Activated CD8-positive, alpha-beta memory T cell treated with anti-CD3 and anti-CD28 coated beads, Interleukin-2, amount 10 ng/mL, durations not matched to agents 7 days and 5 days (primary cell): ENCODE measurements around the gene RAE1. TPM values are rescaled to one million over a fixed set of nuclear protein-coding genes. Genes with fewer than 3 reads are reported as not detected.
A peak's percentile ranks its signal among the peaks of the same experiment; 100 is the strongest.
"Not testable (repeated sequence)": the region's sequence is repeated elsewhere in the genome, so short reads cannot be mapped to it uniquely, and the experiment has no call there.

ENCODE experiments used
- ATAC-seq: fragments of 150-1000 bp; cut with Tn5 transposase; one replicate; pipeline ENCODE4 v1.10.0; 2021; ENCODE audit warnings: moderate library complexity
- CTCF ChIA-PET: fragments of 350-600 bp; sonication (Branson Sonifier 250); formaldehyde crosslinking; loops from one replicate; lab custom pipeline; 2021; ENCODE audit warnings: antibody characterized with exemption; lab: Charles Lee
- DNase-seq: peaks from one replicate; pipeline ENCODE4 v3.0.0-alpha.2; 2020
- H3K27ac Mint-ChIP-seq: one replicate; pipeline ENCODE4 v1.8.0; 2021; ENCODE audit warnings: mild to moderate bottlenecking, mixed read lengths
- H3K27me3 Mint-ChIP-seq: one replicate; pipeline ENCODE4 v1.8.0; 2021; ENCODE audit warnings: mixed read lengths
- H3K36me3 Mint-ChIP-seq: one replicate; pipeline ENCODE4 v1.8.0; 2021; ENCODE audit warnings: mild to moderate bottlenecking, mixed read lengths
- H3K4me1 Mint-ChIP-seq: one replicate; pipeline ENCODE4 v1.8.0; 2021; ENCODE audit warnings: mixed read lengths
- H3K4me3 Mint-ChIP-seq: one replicate; pipeline ENCODE4 v1.8.0; 2021; ENCODE audit warnings: mild to moderate bottlenecking, moderate library complexity, mixed read lengths
- H3K9me3 Mint-ChIP-seq: one replicate; pipeline ENCODE4 v1.8.0; 2022; ENCODE audit warnings: low read depth, mixed read lengths
- total RNA-seq, 2 experiments: library from RNA; stranded (reverse); gene quantifications; one replicate each; pipeline ENCODE4 v1.2.3, GENCODE V29; 2021

The RAE1 gene
- total RNA-seq, 2 experiments from 2014 or later = 31.4 to 37.5 TPM

DNA sequence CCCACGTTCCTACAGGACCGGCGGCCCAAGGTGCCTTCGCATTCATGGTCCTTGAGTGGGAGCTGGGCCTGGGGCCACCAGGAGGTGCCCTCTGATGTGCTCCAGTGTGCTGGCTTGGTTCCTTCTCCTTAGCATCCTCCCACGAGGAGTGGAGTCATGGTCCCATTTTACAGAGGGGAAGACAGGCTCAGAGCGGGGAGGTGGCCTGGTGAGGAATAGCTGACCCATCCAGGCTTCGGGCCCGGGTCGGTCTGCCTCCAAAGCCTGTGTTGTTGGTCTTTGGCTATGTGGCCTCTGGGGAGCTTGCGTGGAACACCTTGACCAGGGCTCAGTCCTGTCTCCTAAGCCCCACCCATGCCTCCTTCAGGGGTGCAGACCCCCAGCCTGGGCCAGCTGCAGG, 62.9 kb downstream of the RAE1 start:
- H3K36me3 Mint-ChIP-seq = no peaks in the 10 kb centered on the region
- peaks cover 10% of the 10 kb centered on the region for H3K27me3 Mint-ChIP-seq
- H3K4me3 Mint-ChIP-seq = no peak overlapping the region
- DNase-seq = no peak
- CTCF ChIA-PET = interaction anchor here (1.5 to 3.5 kb wide), 5 partner anchors 10 to 85 kb away, joined by 5 to 10 read pairs (median 8); no protein-coding TSS in a partner anchor
- H3K9me3 Mint-ChIP-seq = no peaks in the 10 kb centered on the region
- peaks cover 25% of the 10 kb centered on the region for H3K4me1 Mint-ChIP-seq
- ATAC-seq = no peak
- H3K27ac Mint-ChIP-seq = no peak overlapping the region

DNA sequence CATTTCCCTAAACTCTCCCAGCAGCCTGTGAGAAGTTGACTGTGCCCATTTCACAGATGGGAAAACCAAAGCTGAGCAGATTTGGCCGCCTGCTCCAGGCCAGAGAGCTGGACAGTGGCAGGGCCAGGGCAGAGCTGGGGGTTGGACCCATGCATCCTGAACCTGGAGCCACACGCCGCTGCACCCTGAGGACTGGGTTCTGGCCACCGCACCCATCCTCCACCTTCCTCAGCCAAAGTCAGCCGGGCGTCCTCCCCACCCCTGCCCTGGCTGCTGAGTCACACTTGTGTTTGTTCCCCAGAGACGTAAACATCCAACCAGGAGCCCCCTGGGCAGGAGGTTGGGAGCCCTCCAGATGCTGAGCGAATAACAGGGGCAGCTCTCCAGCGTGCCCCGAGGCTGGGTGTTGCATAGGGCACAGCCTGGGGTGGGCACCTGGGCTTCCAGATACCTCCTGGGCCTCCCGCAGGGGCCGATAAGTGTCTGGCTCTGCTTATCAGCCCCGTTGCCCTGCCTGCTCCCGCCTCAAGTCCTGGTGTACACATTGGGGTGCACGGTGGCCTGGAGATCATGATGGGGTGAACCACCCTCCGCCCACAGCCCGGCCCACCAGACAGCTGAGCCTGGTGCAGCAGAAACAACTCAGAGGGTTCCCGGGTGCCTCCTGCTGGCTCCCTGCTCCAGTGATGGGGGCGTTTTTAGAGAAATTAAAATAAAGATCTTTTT, 64.0 kb downstream of the RAE1 start:
- Mint-ChIP-seq H3K27me3 (peaks cover 13% of the 10 kb centered on the region), H3K4me3 (no peak overlapping the region), H3K4me1 (peaks cover 25% of the 10 kb centered on the region), H3K9me3 (no peaks in the 10 kb centered on the region), H3K27ac (no peak overlapping the region), H3K36me3 (no peaks in the 10 kb centered on the region)
- ATAC-seq (no peak), DNase-seq (no peak)
- CTCF ChIA-PET = interaction anchor here (3.5 kb wide), 1 partner anchor 9 kb away, joined by 10 read pairs; no protein-coding TSS in a partner anchor

GRCh38 chr20:57415771-57416170, 64.7 kb downstream of the RAE1 start:
- DNase-seq = no peak

GRCh38 chr20:57416296-57417022, 65.4 kb downstream of the RAE1 start:
- CTCF ChIA-PET = no interaction called here
- DNase-seq = no peak
- H3K9me3 Mint-ChIP-seq = no peaks in the 10 kb centered on the region
- no peak overlapping the region for H3K4me3 Mint-ChIP-seq
- no peaks in the 10 kb centered on the region for H3K36me3 Mint-ChIP-seq
- ATAC-seq = no peak
- no peak overlapping the region for H3K27ac Mint-ChIP-seq
- H3K4me1 Mint-ChIP-seq = peaks cover 17% of the 10 kb centered on the region
- peaks cover 13% of the 10 kb centered on the region for H3K27me3 Mint-ChIP-seq

More at GRCh38 chr20:57415771-57416170, 64.7 kb downstream of the RAE1 start:
- Mint-ChIP-seq H3K4me1 (peaks cover 24% of the 10 kb centered on the region), H3K27me3 (peaks cover 13% of the 10 kb centered on the region), H3K4me3 (no peak overlapping the region), H3K27ac (no peak overlapping the region), H3K9me3 (no peaks in the 10 kb centered on the region), H3K36me3 (no peaks in the 10 kb centered on the region)
- ATAC-seq = no peak
- CTCF ChIA-PET = no interaction called here

DNA sequence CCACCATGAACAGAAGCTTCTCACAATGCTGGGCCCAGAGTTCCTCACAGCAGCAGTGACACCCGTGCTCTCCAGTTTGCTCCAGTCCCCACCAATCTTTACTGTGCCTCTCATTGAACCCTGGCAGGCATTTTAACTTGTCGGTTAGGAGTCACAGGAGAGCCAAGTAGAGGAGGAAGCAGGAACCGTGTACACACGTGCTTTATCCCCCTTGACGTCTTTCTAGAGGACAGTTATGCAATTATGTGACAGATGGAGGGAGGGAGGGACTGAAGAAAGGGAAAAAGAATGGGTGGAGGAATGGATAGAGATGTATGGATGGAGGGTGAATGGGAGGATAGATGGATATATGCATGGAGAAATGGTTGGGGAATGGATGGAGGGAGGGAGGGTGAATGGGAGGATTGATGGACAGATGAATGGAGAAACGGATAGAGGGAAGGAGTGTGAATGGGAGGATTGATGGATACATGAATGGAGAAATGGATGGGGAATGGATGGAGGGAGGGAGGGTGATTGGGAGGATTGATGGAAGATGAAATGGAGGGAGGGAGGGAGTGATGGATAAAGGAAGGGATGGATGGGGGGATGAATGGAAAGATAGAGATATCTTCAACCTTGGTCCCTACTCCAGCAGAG, 66.1 kb downstream of the RAE1 start:
- peaks cover 11% of the 10 kb centered on the region for H3K4me1 Mint-ChIP-seq
- H3K27ac Mint-ChIP-seq = no peak overlapping the region
- ATAC-seq = no peak

DNA sequence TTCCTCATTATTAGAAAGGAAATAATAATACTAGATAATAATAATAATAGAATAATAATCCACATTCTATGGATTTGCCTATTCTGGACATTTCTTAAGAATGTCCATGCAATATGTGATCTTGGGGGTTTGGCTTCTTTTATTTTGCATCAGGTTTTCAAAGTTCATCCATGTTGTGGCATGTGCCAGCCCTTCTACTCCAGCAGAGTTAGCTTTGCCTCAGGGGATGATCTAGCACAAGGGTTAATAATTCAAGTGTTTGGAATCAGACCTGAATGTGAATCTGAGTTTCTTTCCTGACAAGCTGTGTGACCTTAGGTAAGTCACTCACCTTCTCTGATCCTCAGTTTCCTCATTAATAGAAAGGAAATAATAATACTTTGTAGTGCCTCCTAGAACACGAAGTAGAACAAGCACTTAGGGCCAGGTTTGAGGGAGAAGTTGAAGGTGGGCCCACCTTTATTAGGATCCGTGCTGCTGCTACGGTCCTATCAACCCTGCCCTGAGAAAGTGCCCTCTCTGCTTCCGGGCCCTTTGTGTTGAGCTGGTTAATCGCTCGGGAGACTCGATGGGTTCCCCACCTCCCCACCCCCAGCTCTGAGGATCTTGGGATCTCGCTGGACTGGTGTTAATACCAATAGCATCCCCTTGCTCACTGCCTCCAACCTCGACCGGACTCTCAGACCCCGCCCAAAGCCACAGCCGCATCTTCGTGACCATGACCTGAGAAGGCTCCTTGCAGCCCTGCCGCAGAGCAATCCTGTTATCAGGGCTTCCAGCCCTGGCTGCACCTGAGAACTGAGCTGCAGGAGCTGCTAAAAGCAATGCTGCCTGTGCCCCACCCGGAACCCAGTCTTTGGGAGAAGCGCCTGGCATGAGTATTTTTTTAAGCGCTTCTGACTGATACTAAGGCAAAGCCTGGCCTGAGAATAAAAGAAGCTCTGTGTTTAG, 67.0 kb downstream of the RAE1 start:
- H3K27ac Mint-ChIP-seq = no peak overlapping the region
- CTCF ChIA-PET = interaction anchor here (0.7 to 1.1 kb wide), 4 partner anchors 20 to 72 kb away, joined by 3 read pairs; no protein-coding TSS in a partner anchor
- no peak overlapping the region for H3K4me3 Mint-ChIP-seq
- ATAC-seq = no peak
- peaks cover 3% of the 10 kb centered on the region for H3K4me1 Mint-ChIP-seq
- H3K9me3 Mint-ChIP-seq = no peaks in the 10 kb centered on the region
- DNase-seq = no peak
- peaks cover 13% of the 10 kb centered on the region for H3K27me3 Mint-ChIP-seq
- H3K36me3 Mint-ChIP-seq = no peaks in the 10 kb centered on the region

More for the DNA sequence above, 66.1 kb downstream of the RAE1 start:
- Mint-ChIP-seq H3K9me3 (no peaks in the 10 kb centered on the region), H3K36me3 (no peaks in the 10 kb centered on the region), H3K4me3 (no peak overlapping the region), H3K27me3 (peaks cover 13% of the 10 kb centered on the region)
- no peak for DNase-seq
- CTCF ChIA-PET = no interaction called here

GRCh38 chr20:57419479-57419878, 68.4 kb downstream of the RAE1 start:
- CTCF ChIA-PET = interaction anchor here (1.1 kb wide), 1 partner anchor 37 kb away, joined by 3 read pairs; no protein-coding TSS in a partner anchor
- H3K27ac Mint-ChIP-seq, H3K4me1 Mint-ChIP-seq, DNase-seq, H3K4me3 Mint-ChIP-seq, ATAC-seq, H3K36me3 Mint-ChIP-seq, H3K9me3 Mint-ChIP-seq: not testable (repeated sequence)
- peaks cover 13% of the 10 kb centered on the region for H3K27me3 Mint-ChIP-seq

DNA sequence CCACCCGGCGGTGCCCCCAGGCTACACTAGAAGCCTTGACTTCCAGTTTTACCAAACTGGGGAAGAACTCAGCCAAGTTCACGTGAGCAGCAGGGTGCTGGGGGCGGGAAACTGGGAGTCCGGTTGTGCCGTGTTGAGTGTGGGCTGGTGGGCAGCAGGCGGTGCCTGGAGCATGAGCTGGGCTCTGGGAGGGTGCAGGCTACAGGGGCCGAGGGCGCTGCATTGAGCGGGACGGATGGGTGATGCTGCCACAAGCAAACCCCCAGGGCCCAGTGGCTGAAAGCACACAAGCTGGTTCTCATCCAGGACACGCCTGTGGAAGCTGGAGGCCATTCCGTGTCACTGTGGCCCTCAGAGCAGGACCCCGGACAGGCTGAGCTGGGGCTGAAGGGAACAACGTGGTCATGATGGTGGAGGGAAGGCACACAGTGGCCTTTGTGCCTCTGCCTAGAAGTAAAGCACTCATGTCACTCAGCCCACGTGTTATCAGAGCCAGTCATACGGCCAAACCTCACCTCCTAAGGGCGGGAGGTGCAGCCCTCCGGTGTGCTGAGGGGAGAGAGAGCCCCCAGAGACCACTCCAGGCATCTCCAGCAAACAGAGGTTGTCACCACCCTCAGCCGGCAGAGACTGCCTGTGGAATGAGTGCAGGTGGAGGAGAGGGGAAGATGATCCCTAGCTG, 69.7 kb downstream of the RAE1 start:
- ATAC-seq = peak; percentile 23
- H3K9me3 Mint-ChIP-seq = no peaks in the 10 kb centered on the region
- no peaks in the 10 kb centered on the region for H3K36me3 Mint-ChIP-seq
- CTCF ChIA-PET = interaction anchor here (1.6 kb wide), 1 partner anchor 13 kb away, joined by 3 read pairs; no protein-coding TSS in a partner anchor
- H3K4me3 Mint-ChIP-seq = no peak overlapping the region
- peaks cover 13% of the 10 kb centered on the region for H3K27me3 Mint-ChIP-seq
- H3K27ac Mint-ChIP-seq = no peak overlapping the region
- peaks cover 11% of the 10 kb centered on the region for H3K4me1 Mint-ChIP-seq
- DNase-seq = no peak

DNA sequence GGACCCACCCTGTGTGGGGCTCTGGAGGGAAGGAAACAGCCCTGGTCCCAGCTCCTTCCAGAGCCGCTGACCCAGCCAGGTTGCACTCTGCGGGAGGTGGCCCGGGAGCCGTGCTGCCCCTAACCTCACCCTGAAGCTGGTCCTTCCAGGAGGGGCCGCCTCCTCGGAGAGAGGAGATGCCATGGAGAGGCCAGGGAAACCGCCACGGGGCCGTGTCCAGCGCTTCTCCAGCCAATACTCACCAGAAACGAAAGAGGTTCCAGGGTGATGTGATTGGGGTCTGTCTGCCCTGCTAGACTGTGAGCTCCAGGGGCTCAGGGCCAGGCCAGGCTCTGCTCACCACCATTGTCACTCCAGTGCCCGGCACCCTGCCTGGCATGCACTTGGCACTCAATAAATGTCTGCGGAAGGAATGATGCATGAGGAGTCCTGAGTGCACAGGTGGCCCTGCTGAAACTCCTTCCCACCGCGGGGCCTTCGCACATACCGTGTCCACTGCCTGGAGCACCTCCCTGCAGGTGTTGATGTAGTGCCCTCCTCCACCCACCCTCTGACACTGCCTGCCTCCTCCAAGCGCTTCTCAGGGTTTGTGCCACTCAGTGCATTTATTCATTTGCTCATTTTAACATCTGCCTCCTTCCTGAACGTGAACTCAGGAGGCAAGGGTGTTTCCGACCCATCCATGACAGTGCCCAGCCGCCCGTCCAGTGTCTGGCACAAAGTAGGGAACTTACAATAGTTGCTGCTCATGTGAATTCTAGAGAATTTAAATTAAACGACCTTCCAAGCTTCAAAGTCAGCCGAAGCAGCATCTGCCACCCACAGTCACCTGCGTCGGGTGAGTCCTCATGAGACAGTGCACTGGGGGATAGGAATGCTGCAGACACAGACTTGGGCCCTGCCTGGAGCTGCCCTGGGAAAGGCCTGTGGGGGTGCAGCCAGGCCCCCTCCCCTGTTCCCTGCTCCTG, 70.5 kb downstream of the RAE1 start:
- ATAC-seq = no peak
- Mint-ChIP-seq H3K4me1 (peaks cover 11% of the 10 kb centered on the region), H3K4me3 (no peak overlapping the region), H3K27me3 (peaks cover 13% of the 10 kb centered on the region), H3K36me3 (no peaks in the 10 kb centered on the region), H3K27ac (no peak overlapping the region), H3K9me3 (no peaks in the 10 kb centered on the region)
- CTCF ChIA-PET = interaction anchor here (1.6 kb wide), 1 partner anchor 12 kb away, joined by 3 read pairs; no protein-coding TSS in a partner anchor
- no peak for DNase-seq

- H3K36me3 Mint-ChIP-seq = no peaks in the 10 kb centered on the region
- H3K4me1 Mint-ChIP-seq = peaks cover 11% of the 10 kb centered on the region
- DNase-seq = no peak
- ATAC-seq = no peak
- H3K9me3 Mint-ChIP-seq = no peaks in the 10 kb centered on the region
- no peak overlapping the region for H3K27ac Mint-ChIP-seq
- peaks cover 11% of the 10 kb centered on the region for H3K27me3 Mint-ChIP-seq
- no peak overlapping the region for H3K4me3 Mint-ChIP-seq
- CTCF ChIA-PET = no interaction called here
These were observed 71.2 kb downstream of the RAE1 start for GRCh38 chr20:57422254-57422653.
